22Rv1 (cell line): Measurements from ENCODE around the gene SWI5.

ENCODE experiments used
- ZFX ChIP-seq: fragments of 450-650 bp; IDR thresholded peaks from 2 replicates; pipeline ENCODE4 v1.6.1; 2017; ENCODE audit warnings: antibody characterized with exemption, borderline replicate concordance
- TF ChIP-seq, protein P1 (sequence below): fragments of 450-650 bp; IDR thresholded peaks from 2 replicates; pipeline ENCODE4 v1.5.1; 2017; ENCODE audit warnings: mild to moderate bottlenecking

GRCh38 chr9:128288273-128289004 is 12.4 kb downstream of the SWI5 start:
- TF ChIP-seq, protein P1, sequence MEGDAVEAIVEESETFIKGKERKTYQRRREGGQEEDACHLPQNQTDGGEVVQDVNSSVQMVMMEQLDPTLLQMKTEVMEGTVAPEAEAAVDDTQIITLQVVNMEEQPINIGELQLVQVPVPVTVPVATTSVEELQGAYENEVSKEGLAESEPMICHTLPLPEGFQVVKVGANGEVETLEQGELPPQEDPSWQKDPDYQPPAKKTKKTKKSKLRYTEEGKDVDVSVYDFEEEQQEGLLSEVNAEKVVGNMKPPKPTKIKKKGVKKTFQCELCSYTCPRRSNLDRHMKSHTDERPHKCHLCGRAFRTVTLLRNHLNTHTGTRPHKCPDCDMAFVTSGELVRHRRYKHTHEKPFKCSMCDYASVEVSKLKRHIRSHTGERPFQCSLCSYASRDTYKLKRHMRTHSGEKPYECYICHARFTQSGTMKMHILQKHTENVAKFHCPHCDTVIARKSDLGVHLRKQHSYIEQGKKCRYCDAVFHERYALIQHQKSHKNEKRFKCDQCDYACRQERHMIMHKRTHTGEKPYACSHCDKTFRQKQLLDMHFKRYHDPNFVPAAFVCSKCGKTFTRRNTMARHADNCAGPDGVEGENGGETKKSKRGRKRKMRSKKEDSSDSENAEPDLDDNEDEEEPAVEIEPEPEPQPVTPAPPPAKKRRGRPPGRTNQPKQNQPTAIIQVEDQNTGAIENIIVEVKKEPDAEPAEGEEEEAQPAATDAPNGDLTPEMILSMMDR, result no peak
- no peak for TF ChIP-seq ZFX
